ENCODE measurements around the gene TEX264.

DNA sequence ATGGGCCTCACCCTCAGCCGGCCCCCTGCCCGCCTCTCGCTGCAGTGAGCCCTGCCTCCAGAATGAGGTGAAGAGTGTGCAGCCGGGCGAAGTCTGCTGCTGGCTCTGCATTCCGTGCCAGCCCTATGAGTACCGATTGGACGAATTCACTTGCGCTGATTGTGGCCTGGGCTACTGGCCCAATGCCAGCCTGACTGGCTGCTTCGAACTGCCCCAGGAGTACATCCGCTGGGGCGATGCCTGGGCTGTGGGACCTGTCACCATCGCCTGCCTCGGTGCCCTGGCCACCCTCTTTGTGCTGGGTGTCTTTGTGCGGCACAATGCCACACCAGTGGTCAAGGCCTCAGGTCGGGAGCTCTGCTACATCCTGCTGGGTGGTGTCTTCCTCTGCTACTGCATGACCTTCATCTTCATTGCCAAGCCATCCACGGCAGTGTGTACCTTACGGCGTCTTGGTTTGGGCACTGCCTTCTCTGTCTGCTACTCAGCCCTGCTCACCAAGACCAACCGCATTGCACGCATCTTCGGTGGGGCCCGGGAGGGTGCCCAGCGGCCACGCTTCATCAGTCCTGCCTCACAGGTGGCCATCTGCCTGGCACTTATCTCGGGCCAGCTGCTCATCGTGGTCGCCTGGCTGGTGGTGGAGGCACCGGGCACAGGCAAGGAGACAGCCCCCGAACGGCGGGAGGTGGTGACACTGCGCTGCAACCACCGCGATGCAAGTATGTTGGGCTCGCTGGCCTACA lies 44.4 kb downstream of the TEX264 start:
- TF ChIP-seq CTCF (IDR thresholded peaks at IDR 0.05), result no peak
- TF ChIP-seq EP300 (IDR thresholded peaks at IDR 0.05), result no peak
